Measurements from ENCODE around the gene SEL1L. TPM values are rescaled to one million over a fixed set of nuclear protein-coding genes. Genes with fewer than 3 reads are reported as not detected.
"Not testable (repeated sequence)": the region's sequence is repeated elsewhere in the genome, so short reads cannot be mapped to it uniquely, and the experiment has no call there.

Gene SEL1L
- total RNA-seq, 1 donor from 2014 or later, result 55.4 TPM

- ChIA-PET CTCF (interaction anchor here (1.2 kb wide), 1 partner anchor 198 kb away, joined by 5 read pairs; no protein-coding TSS in a partner anchor), POLR2A (no interaction called here)
- no peaks in the 10 kb centered on the region for H3K27me3 Mint-ChIP-seq
- H3K9me3 Mint-ChIP-seq, result no peaks in the 10 kb centered on the region
- no peak overlapping the region for H3K27ac Mint-ChIP-seq
- intact Hi-C loops (cut with micrococcal nuclease), result no loop called here
- no peak for DNase-seq
- peaks cover 28% of the 10 kb centered on the region for H3K4me1 Mint-ChIP-seq
- H3K36me3 Mint-ChIP-seq (ENCODE audit: low read depth), result no peaks in the 10 kb centered on the region
- H3K4me3 Mint-ChIP-seq, result no peak overlapping the region
- no peak for TF ChIP-seq CTCF (IDR thresholded peaks at IDR 0.05)
- no peak for ATAC-seq (ENCODE audit: low read depth)
Observed at GRCh38 chr14:81466854-81467253, 66.8 kb downstream of the SEL1L start.

GRCh38 chr14:81465507-81466228 lies 68.0 kb downstream of the SEL1L start:
- no peaks in the 10 kb centered on the region for H3K36me3 Mint-ChIP-seq (ENCODE audit: low read depth)
- peaks cover 18% of the 10 kb centered on the region for H3K4me1 Mint-ChIP-seq
- DNase-seq (no peak), ATAC-seq (ENCODE audit: low read depth) (no peak)
- no peaks in the 10 kb centered on the region for H3K27me3 Mint-ChIP-seq
- ChIA-PET CTCF (interaction anchor here (1.1 to 2.8 kb wide), 5 partner anchors 11 to 469 kb away, joined by 5 to 15 read pairs (median 12); no protein-coding TSS in a partner anchor), POLR2A (no interaction called here)
- intact Hi-C loops (cut with micrococcal nuclease), result loop anchor here (2.0 kb wide), 2 partner anchors 247 to 295 kb away; no protein-coding TSS in a partner anchor
- H3K4me3 Mint-ChIP-seq, result peak overlapping the region; percentile 15
- H3K27ac Mint-ChIP-seq, result no peak overlapping the region
- TF ChIP-seq CTCF (IDR thresholded peaks at IDR 0.05), result no peak
- no peaks in the 10 kb centered on the region for H3K9me3 Mint-ChIP-seq

GRCh38 chr14:81465003-81465392 lies 68.7 kb downstream of the SEL1L start:
- POLR2A ChIA-PET, result interaction anchor here (0.6 to 0.9 kb wide), 2 partner anchors 22 to 196 kb away, joined by 3 to 8 read pairs; no protein-coding TSS in a partner anchor
- ATAC-seq (ENCODE audit: low read depth); H3K9me3 Mint-ChIP-seq; H3K27me3 Mint-ChIP-seq; DNase-seq; H3K36me3 Mint-ChIP-seq (ENCODE audit: low read depth): not testable (repeated sequence)
- Mint-ChIP-seq H3K4me3 (peak overlapping the region; percentile 81), H3K4me1 (peaks cover 11% of the 10 kb centered on the region), H3K27ac (peak overlapping the region; percentile 76)
- CTCF ChIA-PET, result interaction anchor here (0.8 to 2.8 kb wide), 18 partner anchors 8 to 509 kb away, joined by 3 to 15 read pairs (median 4); partner anchors contain the start of genes GTF2A1 and TSHR
- intact Hi-C loops (cut with micrococcal nuclease), result loop anchor here (2.0 kb wide), 2 partner anchors 246 to 294 kb away; no protein-coding TSS in a partner anchor

- CTCF ChIA-PET, result interaction anchor here (0.8 to 2.8 kb wide), 18 partner anchors 9 to 509 kb away, joined by 3 to 15 read pairs (median 4); partner anchors contain the start of genes GTF2A1 and TSHR
- Mint-ChIP-seq H3K27ac (peak overlapping the region; percentile 76), H3K27me3 (no peaks in the 10 kb centered on the region), H3K4me3 (peak overlapping the region; percentile 81), H3K36me3 (ENCODE audit: low read depth) (no peaks in the 10 kb centered on the region), H3K4me1 (peaks cover 6% of the 10 kb centered on the region), H3K9me3 (no peaks in the 10 kb centered on the region)
- DNase-seq, result no peak
- ATAC-seq (ENCODE audit: low read depth), result peak; percentile 76
- peak; percentile 77 for TF ChIP-seq CTCF (IDR thresholded peaks at IDR 0.05)
- intact Hi-C loops (cut with micrococcal nuclease), result loop anchor here (1.0 to 2.0 kb wide), 4 partner anchors 195 to 510 kb away; no protein-coding TSS in a partner anchor
- POLR2A ChIA-PET, result interaction anchor here (0.6 to 1.4 kb wide), 3 partner anchors 22 to 245 kb away, joined by 3 to 8 read pairs (median 4); no protein-coding TSS in a partner anchor
Observed at GRCh38 chr14:81464253-81465002, 69.2 kb downstream of the SEL1L start.

- not testable (repeated sequence) for H3K9me3 Mint-ChIP-seq
Observed at GRCh38 chr14:81462356-81462755, 71.3 kb downstream of the SEL1L start.

More at GRCh38 chr14:81462356-81462755, 71.3 kb downstream of the SEL1L start:
- CTCF ChIA-PET; H3K27ac Mint-ChIP-seq; intact Hi-C loops (cut with micrococcal nuclease); H3K4me1 Mint-ChIP-seq; ATAC-seq (ENCODE audit: low read depth); H3K27me3 Mint-ChIP-seq; H3K36me3 Mint-ChIP-seq (ENCODE audit: low read depth); DNase-seq; POLR2A ChIA-PET; H3K4me3 Mint-ChIP-seq: not testable (repeated sequence)
